Brain pericyte (primary cell): ENCODE data around the gene FZR1.

Source experiments
- DNase-seq: peaks from one replicate; pipeline ENCODE4 v3.0.0-alpha.2; 2012; ENCODE audit warnings: low read depth, low spot score

Gene FZR1

GRCh38 chr19:3530389-3530788, 24.3 kb downstream of the FZR1 start:
- no peak for DNase-seq

GRCh38 chr19:3531716-3532115, 25.6 kb downstream of the FZR1 start:
- no peak for DNase-seq

GRCh38 chr19:3532154-3532786, 26.2 kb downstream of the FZR1 start:
- DNase-seq = no peak

GRCh38 chr19:3533033-3533432, 26.9 kb downstream of the FZR1 start:
- DNase-seq = no peak

- no peak for DNase-seq
These were observed 27.6 kb downstream of the FZR1 start for GRCh38 chr19:3533563-3534216.

GRCh38 chr19:3534375-3535234, 28.5 kb downstream of the FZR1 start:
- DNase-seq = no peak

- no peak for DNase-seq
These were observed 29.1 kb downstream of the FZR1 start for GRCh38 chr19:3535235-3535535.

GRCh38 chr19:3535563-3535965, 29.5 kb downstream of the FZR1 start:
- DNase-seq = no peak

- DNase-seq = no peak
These were observed 29.9 kb downstream of the FZR1 start for GRCh38 chr19:3535981-3536380.

- no peak for DNase-seq
These were observed 30.5 kb downstream of the FZR1 start for GRCh38 chr19:3536429-3537100.

GRCh38 chr19:3537101-3537437, 31.0 kb downstream of the FZR1 start:
- DNase-seq = no peak

GRCh38 chr19:3537438-3538240, 31.5 kb downstream of the FZR1 start:
- DNase-seq = no peak

- DNase-seq = no peak
These were observed 32.3 kb downstream of the FZR1 start for GRCh38 chr19:3538258-3538929.

- no peak for DNase-seq
These were observed 33.0 kb downstream of the FZR1 start, which contains the start of gene TEKTIP1 for GRCh38 chr19:3538965-3539755. TEKTIP1 (plus strand) TSS chr19:3539174; CDS start chr19:3539178, 4 bp downstream.

- no peak for DNase-seq
These were observed 33.6 kb downstream of the FZR1 start for GRCh38 chr19:3539756-3540118.

GRCh38 chr19:3543150-3544057, 37.3 kb downstream of the FZR1 start:
- DNase-seq = no peak

GRCh38 chr19:3544058-3544376, 37.9 kb downstream of the FZR1 start:
- DNase-seq = no peak

GRCh38 chr19:3544742-3545668, 38.9 kb downstream of the FZR1 start:
- no peak for DNase-seq
